Neutrophil (primary cell): ENCODE results near the gene REEP2.
"Not testable (repeated sequence)": the region's sequence is repeated elsewhere in the genome, so short reads cannot be mapped to it uniquely, and the experiment has no call there.

ENCODE experiments used
- H3K27ac ChIP-seq: fragments of 200-600 bp; sonication (generic); 2 replicates; pipeline ENCODE4 v1.5.1; 2016; ENCODE audit warnings: mild to moderate bottlenecking, moderate library complexity
- H3K27me3 ChIP-seq: fragments of 200-600 bp; sonication (generic); 2 replicates; pipeline ENCODE4 v1.6.0; 2016; ENCODE audit warnings: mild to moderate bottlenecking
- H3K36me3 ChIP-seq: fragments of 200-600 bp; sonication (generic); 2 replicates; pipeline ENCODE4 v1.5.1; 2017
- H3K4me1 ChIP-seq, 2 experiments: fragments of 200-600 bp in 1 of 2; sonication (generic) in 1 of 2; 1 replicate in 1 of 2; 2 replicates in 1 of 2; pipeline versions ENCODE4 v1.5.1 to v1.6.1; 2013 to 2016; ENCODE audit warnings: low read depth in 1 of 2, low read length in 1 of 2, mild to moderate bottlenecking in 1 of 2, moderate library complexity in 1 of 2; ENCODE audit not compliant: control insufficient read depth in 1 of 2, insufficient read depth in 1 of 2
- H3K4me3 ChIP-seq, 2 experiments: fragments of 200-600 bp in 1 of 2; sonication (generic) in 1 of 2; 1 replicate in 1 of 2; 2 replicates in 1 of 2; pipeline ENCODE4 v1.5.1; 2013 to 2016; ENCODE audit warnings: low read depth in 1 of 2, low read length in 1 of 2, mild to moderate bottlenecking in 1 of 2, moderate library complexity in 1 of 2
- H3K9me3 ChIP-seq: fragments of 200-600 bp; sonication (generic); 2 replicates; pipeline ENCODE4 v1.5.1; 2016
- TF ChIP-seq, protein P1 (sequence below): fragments of 200-600 bp; sonication (generic); IDR thresholded peaks from 2 replicates; pipeline ENCODE4 v1.5.1; 2016; ENCODE audit warnings: antibody characterized with exemption

REEP2 gene, protein sequence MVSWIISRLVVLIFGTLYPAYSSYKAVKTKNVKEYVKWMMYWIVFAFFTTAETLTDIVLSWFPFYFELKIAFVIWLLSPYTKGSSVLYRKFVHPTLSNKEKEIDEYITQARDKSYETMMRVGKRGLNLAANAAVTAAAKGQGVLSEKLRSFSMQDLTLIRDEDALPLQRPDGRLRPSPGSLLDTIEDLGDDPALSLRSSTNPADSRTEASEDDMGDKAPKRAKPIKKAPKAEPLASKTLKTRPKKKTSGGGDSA

DNA sequence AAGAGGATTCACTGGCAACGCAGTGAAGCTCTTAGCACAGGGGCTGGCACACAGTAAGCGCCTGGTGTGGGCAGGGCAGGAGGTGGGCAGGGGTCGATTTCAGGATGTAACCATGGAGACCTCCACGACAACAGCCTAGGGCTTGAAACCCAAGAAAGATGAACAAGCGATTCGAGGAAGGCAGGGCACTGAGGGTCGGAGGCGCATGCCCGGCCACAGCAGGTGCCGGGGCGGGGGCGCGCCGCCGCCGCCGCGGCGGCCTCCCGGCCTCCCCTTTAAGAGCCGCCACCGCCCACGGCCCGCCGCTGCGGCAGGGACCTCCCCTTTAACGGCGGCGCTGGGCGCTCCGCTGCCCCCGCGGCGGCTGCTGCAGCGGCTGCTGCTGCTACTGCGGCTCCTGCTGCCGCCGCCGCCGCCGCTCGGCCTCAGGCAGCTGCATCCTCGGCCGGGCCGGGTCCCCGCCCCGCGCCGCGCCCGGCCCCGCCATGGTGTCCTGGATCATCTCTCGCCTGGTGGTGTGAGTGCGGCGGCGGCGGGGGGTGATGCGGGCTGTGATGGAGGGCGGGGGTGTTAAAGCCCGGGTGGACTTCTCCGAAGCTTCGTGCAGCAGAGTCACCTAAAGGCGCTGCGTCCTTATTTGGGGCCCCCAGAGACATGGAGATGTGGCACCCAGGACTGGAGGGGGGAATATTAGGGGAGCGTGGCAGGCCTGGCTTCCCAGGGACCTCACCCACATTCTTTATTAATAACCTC is at the start of gene REEP2:
TSS of gene REEP2 (plus strand) at position 334 of the 753 bp plus-strand sequence. CDS start at position 486, 152 bp downstream.
- Histone ChIP-seq H3K4me3 (no peak within 1 kb of the TSS), H3K9me3 (no peaks in the 10 kb centered on the region), H3K4me1 (peaks cover 0 to 9% of the 10 kb centered on the region in 2 experiments), H3K27me3 (peaks cover 44% of the 10 kb centered on the region), H3K27ac (no peak within 1 kb of the TSS), H3K36me3 (peaks cover 43% of the 10 kb centered on the region)
- TF ChIP-seq, protein P1, sequence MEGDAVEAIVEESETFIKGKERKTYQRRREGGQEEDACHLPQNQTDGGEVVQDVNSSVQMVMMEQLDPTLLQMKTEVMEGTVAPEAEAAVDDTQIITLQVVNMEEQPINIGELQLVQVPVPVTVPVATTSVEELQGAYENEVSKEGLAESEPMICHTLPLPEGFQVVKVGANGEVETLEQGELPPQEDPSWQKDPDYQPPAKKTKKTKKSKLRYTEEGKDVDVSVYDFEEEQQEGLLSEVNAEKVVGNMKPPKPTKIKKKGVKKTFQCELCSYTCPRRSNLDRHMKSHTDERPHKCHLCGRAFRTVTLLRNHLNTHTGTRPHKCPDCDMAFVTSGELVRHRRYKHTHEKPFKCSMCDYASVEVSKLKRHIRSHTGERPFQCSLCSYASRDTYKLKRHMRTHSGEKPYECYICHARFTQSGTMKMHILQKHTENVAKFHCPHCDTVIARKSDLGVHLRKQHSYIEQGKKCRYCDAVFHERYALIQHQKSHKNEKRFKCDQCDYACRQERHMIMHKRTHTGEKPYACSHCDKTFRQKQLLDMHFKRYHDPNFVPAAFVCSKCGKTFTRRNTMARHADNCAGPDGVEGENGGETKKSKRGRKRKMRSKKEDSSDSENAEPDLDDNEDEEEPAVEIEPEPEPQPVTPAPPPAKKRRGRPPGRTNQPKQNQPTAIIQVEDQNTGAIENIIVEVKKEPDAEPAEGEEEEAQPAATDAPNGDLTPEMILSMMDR, result no peak

DNA sequence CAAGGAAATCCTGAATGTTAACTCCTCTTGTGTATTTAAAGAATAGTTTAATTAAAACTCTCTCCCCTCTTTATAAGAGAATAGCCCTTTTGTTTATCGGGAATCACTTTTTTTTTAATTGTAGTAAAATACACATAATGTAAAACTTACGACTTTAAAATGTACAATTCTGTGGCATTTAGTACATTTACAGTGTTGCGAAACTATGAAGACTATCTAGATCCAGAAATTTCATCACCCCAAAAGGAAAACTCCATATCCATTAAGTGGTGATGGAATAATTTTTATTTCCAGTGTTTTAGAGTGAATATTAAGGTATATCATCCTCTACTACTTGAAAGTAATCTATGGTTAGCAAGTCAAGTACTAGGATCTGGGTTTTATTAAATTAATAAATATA is 49.5 kb upstream of the REEP2 start:
- H3K27ac ChIP-seq, result no peak overlapping the region
- no peaks in the 10 kb centered on the region for H3K4me1 ChIP-seq
- no peaks in the 10 kb centered on the region for H3K27me3 ChIP-seq
- TF ChIP-seq, protein P1, result no peak
- H3K9me3 ChIP-seq, result no peaks in the 10 kb centered on the region
- H3K36me3 ChIP-seq, result peaks cover 92% of the 10 kb centered on the region
- no peak overlapping the region for H3K4me3 ChIP-seq

DNA sequence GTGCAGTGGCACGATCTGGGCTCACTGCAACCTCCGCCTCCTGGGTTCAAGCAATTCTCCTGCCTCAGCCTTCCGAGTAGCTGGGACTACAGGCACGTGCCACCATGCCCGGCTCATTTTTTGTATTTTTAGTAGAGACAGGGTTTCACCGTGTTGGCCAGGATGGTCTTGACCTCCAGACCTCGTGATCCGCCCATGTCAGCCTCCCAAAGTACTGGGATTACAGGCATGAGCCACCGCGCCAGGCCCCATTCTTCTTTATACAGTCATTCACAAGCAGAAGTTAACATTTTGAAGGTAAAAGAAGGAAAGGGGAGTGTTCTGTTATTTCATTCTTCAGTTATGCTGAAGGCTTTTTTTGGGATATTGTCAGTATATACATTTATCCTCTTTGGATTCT is 48.9 kb upstream of the REEP2 start:
- H3K27ac ChIP-seq, H3K9me3 ChIP-seq, H3K4me3 ChIP-seq, H3K27me3 ChIP-seq, H3K4me1 ChIP-seq: not testable (repeated sequence)
- H3K36me3 ChIP-seq, result peaks cover 94% of the 10 kb centered on the region

DNA sequence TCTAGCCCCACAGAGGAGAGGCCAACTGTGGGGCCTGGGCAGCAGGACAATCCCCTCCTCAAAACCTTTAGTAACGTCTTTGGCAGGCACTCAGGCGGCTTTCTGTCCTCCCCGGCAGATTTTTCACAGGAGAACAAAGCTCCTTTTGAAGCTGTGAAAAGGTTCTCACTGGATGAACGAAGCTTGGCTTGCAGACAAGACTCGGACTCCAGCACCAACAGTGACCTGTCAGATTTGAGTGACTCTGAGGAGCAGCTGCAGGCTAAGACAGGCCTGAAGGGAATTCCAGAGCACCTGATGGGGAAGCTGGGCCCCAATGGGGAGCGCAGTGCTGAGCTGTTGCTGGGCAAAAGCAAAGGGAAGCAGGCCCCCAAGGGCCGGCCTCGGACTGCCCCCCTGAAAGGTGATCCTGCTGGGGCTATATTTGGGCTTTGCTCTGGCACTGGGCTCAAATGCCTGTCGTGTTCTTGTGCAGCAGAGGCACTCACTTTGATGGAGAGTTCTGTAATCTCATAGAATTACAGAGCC is 46.9 kb upstream of the REEP2 start:
- no peaks in the 10 kb centered on the region for H3K9me3 ChIP-seq
- H3K27ac ChIP-seq, result no peak overlapping the region
- H3K27me3 ChIP-seq, result no peaks in the 10 kb centered on the region
- H3K36me3 ChIP-seq, result peaks cover 94% of the 10 kb centered on the region
- H3K4me3 ChIP-seq, result no peak overlapping the region
- TF ChIP-seq, protein P1, result no peak
- H3K4me1 ChIP-seq, result no peaks in the 10 kb centered on the region

DNA sequence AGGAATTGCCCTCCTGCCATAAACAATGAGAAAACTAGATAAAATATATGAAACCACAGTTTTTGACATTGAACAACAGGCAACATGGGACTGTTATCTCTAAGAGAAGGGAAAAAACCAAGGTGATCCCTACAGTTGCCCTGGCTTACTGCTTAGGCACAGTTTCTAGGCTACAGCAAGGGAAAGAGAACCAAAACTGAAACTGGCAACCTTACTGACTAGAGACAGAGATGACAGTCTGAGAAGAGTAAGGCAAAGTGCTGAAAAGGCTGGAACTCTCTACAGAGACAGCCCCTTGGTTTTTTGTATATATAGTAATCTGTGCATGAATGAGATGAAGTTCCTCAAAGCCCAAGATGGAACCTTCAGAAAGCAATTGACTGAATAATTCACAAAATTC is 36.2 kb upstream of the REEP2 start:
- Histone ChIP-seq H3K27ac (peak overlapping the region; percentile 12), H3K36me3 (peaks cover 90% of the 10 kb centered on the region), H3K4me3 (no peak overlapping the region), H3K4me1 (no peaks in the 10 kb centered on the region), H3K27me3 (no peaks in the 10 kb centered on the region), H3K9me3 (no peaks in the 10 kb centered on the region)
- TF ChIP-seq, protein P1, result no peak

DNA sequence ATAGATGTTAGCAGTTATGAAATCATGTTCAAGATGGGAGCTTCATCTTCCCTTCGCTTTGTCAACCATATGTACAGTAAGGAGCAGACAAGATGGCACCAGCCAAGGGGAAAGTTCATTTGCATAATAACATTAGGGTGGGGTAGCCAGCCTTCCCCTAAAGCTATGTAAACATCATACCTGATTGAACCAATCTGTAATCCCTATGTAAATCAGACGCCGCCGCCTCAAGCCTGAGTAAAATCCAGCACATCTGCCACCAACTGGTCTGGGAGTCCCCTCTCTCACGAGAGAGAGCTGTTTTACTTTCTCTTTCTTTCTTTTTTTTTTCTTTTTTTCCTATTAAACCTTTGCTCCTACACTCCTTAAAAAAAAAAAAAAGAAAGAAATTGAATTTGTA is 30.8 kb upstream of the REEP2 start:
- no peaks in the 10 kb centered on the region for H3K9me3 ChIP-seq
- peaks cover 65% of the 10 kb centered on the region for H3K36me3 ChIP-seq
- H3K27me3 ChIP-seq, result no peaks in the 10 kb centered on the region
- H3K4me3 ChIP-seq, result no peak overlapping the region
- TF ChIP-seq, protein P1, result no peak
- H3K27ac ChIP-seq, result peak overlapping the region; percentile 12
- H3K4me1 ChIP-seq, result no peaks in the 10 kb centered on the region
